Smooth muscle cell (in vitro differentiated cells): ENCODE results near the gene THAP12. TPM values are rescaled to one million over a fixed set of nuclear protein-coding genes. Genes with fewer than 3 reads are reported as not detected.

Source experiments
- DNase-seq: peaks from one replicate; lab custom pipeline; 2025; ENCODE audit not compliant: unreplicated experiment; lab: John Stamatoyannopoulos, UW
- H2AFZ ChIP-seq: fragments of 200-600 bp; sonication (generic); 2 replicates; pipeline ENCODE4 v1.6.0; 2016; ENCODE audit warnings: antibody characterized with exemption, low read depth, mild to moderate bottlenecking
- H3F3A ChIP-seq: fragments of 200-600 bp; sonication (generic); 2 replicates; pipeline ENCODE4 v1.6.0; 2017; ENCODE audit warnings: antibody characterized with exemption, low read depth
- H3K27ac ChIP-seq: fragments of 200-600 bp; sonication (generic); 2 replicates; pipeline ENCODE4 v1.5.1; 2016; ENCODE audit warnings: low read depth, mild to moderate bottlenecking
- H3K27me3 ChIP-seq: fragments of 200-600 bp; sonication (generic); 2 replicates; pipeline ENCODE4 v1.6.1; 2016; ENCODE audit warnings: low read depth, mild to moderate bottlenecking
- H3K36me3 ChIP-seq: fragments of 200-600 bp; sonication (generic); 2 replicates; pipeline ENCODE4 v1.5.1; 2016; ENCODE audit warnings: low read depth
- H3K4me1 ChIP-seq: fragments of 200-600 bp; sonication (generic); 2 replicates; pipeline ENCODE4 v1.5.1; 2016; ENCODE audit warnings: low read depth
- H3K4me2 ChIP-seq: fragments of 200-600 bp; sonication (generic); 2 replicates; pipeline ENCODE4 v1.6.0; 2016; ENCODE audit warnings: mild to moderate bottlenecking
- H3K4me3 ChIP-seq: fragments of 200-600 bp; sonication (generic); 2 replicates; pipeline ENCODE4 v1.5.1; 2016; ENCODE audit warnings: mild to moderate bottlenecking
- H3K79me2 ChIP-seq: fragments of 200-600 bp; sonication (generic); 2 replicates; pipeline ENCODE4 v1.6.0; 2016; ENCODE audit warnings: low read depth, mild to moderate bottlenecking
- H3K9ac ChIP-seq: fragments of 200-600 bp; sonication (generic); 2 replicates; pipeline ENCODE4 v1.6.0; 2016; ENCODE audit warnings: low read depth
- H3K9me3 ChIP-seq: fragments of 200-600 bp; sonication (generic); replicated peaks from 2 replicates; pipeline ENCODE4 v1.5.1; 2016; ENCODE audit warnings: low read depth
- H4K20me1 ChIP-seq: fragments of 200-600 bp; sonication (generic); 2 replicates; pipeline ENCODE4 v1.6.0; 2016; ENCODE audit warnings: low read depth
- WGBS: methylation state at CpG from one replicate; pipeline ENCODE4 v1.1.7; 2016; ENCODE audit warnings: low lambda C conversion rate; 5-methylcytosine and 5-hydroxymethylcytosine counted together
- polyA plus RNA-seq: library from polyadenylated mRNA; unstranded; fragments of >200 nt; fragmentation: Nextera tagmentation; extraction: Ambion mirVana; gene quantifications from 2 replicates; pipeline ENCODE4 v1.2.1, GENCODE V29; 2016
- total RNA-seq: library from RNA; depleted of rRNA; stranded (reverse); fragments of >200 nt; gene quantifications from 2 replicates; pipeline ENCODE4 v1.2.3, GENCODE V29; 2014
- TF ChIP-seq, protein P1 (sequence below): fragments of 200-600 bp; sonication (generic); IDR thresholded peaks from 2 replicates; pipeline ENCODE4 v1.5.1; 2017; ENCODE audit warnings: borderline replicate concordance, mild to moderate bottlenecking, antibody characterized with exemption; ENCODE audit not compliant: insufficient read depth, poor library complexity, severe bottlenecking

The THAP12 gene
- total and polyA plus RNA-seq, 2 experiments from 2014 or later = 17.2 to 55.0 TPM

DNA sequence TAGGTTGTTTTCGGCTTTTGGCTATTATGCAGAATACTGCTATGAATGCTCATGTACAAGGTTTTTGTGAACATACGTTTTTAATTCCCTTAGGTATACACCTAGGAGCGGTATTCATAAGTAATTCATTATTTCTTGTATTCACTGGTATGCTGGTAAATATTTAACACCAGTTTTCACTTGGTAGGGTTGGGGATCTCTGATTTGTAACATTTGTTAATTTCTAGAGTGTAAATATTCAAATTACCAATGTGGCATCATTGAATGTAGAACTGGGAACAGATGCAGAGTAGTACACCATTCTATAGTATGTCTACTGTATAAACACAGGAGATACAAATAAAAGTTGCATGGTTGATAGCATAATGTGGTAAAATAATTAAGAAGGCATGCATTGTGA lies 16.5 kb upstream of the THAP12 start:
- Histone ChIP-seq H3K79me2 (no peaks in the 10 kb centered on the region), H4K20me1 (no peaks in the 10 kb centered on the region), H3K4me3 (no peak overlapping the region), H3K9ac (no peak overlapping the region), H3K4me1 (no peaks in the 10 kb centered on the region), H3F3A (no peaks in the 10 kb centered on the region), H3K27ac (no peak overlapping the region), H3K36me3 (no peaks in the 10 kb centered on the region), H3K27me3 (no peaks in the 10 kb centered on the region), H3K4me2 (no peak overlapping the region), H2AFZ (no peak overlapping the region), H3K9me3 (no peaks in the 10 kb centered on the region)
- TF ChIP-seq, protein P1, sequence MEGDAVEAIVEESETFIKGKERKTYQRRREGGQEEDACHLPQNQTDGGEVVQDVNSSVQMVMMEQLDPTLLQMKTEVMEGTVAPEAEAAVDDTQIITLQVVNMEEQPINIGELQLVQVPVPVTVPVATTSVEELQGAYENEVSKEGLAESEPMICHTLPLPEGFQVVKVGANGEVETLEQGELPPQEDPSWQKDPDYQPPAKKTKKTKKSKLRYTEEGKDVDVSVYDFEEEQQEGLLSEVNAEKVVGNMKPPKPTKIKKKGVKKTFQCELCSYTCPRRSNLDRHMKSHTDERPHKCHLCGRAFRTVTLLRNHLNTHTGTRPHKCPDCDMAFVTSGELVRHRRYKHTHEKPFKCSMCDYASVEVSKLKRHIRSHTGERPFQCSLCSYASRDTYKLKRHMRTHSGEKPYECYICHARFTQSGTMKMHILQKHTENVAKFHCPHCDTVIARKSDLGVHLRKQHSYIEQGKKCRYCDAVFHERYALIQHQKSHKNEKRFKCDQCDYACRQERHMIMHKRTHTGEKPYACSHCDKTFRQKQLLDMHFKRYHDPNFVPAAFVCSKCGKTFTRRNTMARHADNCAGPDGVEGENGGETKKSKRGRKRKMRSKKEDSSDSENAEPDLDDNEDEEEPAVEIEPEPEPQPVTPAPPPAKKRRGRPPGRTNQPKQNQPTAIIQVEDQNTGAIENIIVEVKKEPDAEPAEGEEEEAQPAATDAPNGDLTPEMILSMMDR = no peak
- DNase-seq = no peak
- WGBS = 90% methylated on average over 3 of the region's 3 CpGs

DNA sequence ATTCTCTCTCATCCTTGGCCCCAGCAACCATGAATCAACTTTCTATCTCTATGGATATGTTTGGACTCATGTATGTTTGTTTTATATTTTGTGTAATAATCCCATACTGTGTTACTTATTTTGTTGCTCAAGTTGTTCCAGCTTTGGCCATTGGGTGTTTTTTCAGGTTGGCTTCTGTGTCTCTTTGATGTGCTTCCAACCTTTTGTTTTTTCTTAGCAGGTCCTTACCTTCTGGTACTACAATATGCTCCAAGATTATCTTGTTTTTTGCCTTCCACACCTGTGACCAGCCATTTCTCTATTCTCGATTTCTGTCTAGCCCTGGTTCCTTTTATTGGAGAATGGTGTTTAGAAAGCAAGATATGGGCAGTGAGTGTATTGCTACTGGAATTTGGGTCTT lies 14.4 kb upstream of the THAP12 start:
- H3F3A ChIP-seq = no peaks in the 10 kb centered on the region
- H3K27ac ChIP-seq = no peak overlapping the region
- WGBS = 89% methylated on average over 1 of the region's 1 CpG
- H3K27me3 ChIP-seq = no peaks in the 10 kb centered on the region
- no peak overlapping the region for H2AFZ ChIP-seq
- no peak for DNase-seq
- H3K9me3 ChIP-seq = no peaks in the 10 kb centered on the region
- no peaks in the 10 kb centered on the region for H3K79me2 ChIP-seq
- H3K4me3 ChIP-seq = no peak overlapping the region
- H3K4me1 ChIP-seq = no peaks in the 10 kb centered on the region
- H4K20me1 ChIP-seq = no peaks in the 10 kb centered on the region
- no peak overlapping the region for H3K4me2 ChIP-seq
- TF ChIP-seq, protein P1 = no peak
- no peak overlapping the region for H3K9ac ChIP-seq
- H3K36me3 ChIP-seq = no peaks in the 10 kb centered on the region

DNA sequence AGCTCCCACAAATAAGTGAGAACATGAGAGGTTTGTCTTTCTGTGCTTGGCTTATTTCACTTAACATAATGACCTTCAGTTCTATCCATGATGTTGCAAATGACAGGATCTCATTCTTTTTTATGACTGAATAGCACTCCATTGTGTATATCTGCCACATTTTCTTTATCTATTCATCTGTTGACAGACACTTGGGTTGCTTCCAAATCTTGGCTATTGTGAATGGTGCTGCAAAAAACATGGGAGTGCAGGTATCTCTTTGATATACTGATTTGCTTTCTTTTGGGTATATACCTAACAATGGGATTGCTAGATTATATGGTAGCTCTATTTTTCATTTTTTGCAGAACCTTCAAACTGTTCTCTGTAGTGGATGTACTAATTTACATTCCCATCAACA lies 13.5 kb upstream of the THAP12 start:
- Histone ChIP-seq H3K4me2 (no peak overlapping the region), H4K20me1 (no peaks in the 10 kb centered on the region), H3K9ac (no peak overlapping the region), H3F3A (no peaks in the 10 kb centered on the region), H3K9me3 (no peaks in the 10 kb centered on the region), H3K36me3 (no peaks in the 10 kb centered on the region), H3K4me1 (no peaks in the 10 kb centered on the region), H2AFZ (no peak overlapping the region), H3K27me3 (no peaks in the 10 kb centered on the region), H3K27ac (no peak overlapping the region), H3K79me2 (no peaks in the 10 kb centered on the region), H3K4me3 (no peak overlapping the region)
- DNase-seq = no peak
- TF ChIP-seq, protein P1 = no peak

DNA sequence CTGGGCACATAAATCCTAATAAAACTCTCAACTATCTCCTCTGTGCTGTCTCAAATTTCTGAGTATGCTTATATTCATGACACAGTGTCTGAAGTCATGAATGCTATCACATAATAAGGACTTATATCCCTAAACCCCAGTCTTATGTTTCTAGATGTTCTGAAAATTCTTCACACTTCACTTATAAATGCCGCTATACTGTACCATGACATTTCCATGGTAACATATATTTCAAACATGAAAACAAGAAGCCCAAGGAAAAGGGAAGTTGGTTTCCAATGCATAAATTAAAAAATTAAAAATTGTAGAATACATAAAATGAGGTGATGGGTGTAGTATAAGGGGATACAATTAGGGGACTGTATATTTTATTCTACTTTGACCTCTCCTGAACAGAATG lies 11.9 kb upstream of the THAP12 start:
- Histone ChIP-seq H3K4me2 (no peak overlapping the region), H3K79me2 (no peaks in the 10 kb centered on the region), H4K20me1 (no peaks in the 10 kb centered on the region), H3K4me3 (no peak overlapping the region), H3K36me3 (no peaks in the 10 kb centered on the region), H3K9ac (no peak overlapping the region), H3K9me3 (no peaks in the 10 kb centered on the region), H3K27me3 (no peaks in the 10 kb centered on the region), H3K27ac (no peak overlapping the region), H3K4me1 (no peaks in the 10 kb centered on the region), H3F3A (no peaks in the 10 kb centered on the region), H2AFZ (no peak overlapping the region)
- TF ChIP-seq, protein P1 = no peak
- WGBS = 100% methylated on average over 1 of the region's 1 CpG
- no peak for DNase-seq
